ENCODE measurements around the gene TMUB2. TPM values are rescaled to one million over a fixed set of nuclear protein-coding genes. Genes with fewer than 3 reads are reported as not detected.

Gene TMUB2
- total and polyA plus RNA-seq, 2 donors, result 21.4 to 57.6 TPM

DNA sequence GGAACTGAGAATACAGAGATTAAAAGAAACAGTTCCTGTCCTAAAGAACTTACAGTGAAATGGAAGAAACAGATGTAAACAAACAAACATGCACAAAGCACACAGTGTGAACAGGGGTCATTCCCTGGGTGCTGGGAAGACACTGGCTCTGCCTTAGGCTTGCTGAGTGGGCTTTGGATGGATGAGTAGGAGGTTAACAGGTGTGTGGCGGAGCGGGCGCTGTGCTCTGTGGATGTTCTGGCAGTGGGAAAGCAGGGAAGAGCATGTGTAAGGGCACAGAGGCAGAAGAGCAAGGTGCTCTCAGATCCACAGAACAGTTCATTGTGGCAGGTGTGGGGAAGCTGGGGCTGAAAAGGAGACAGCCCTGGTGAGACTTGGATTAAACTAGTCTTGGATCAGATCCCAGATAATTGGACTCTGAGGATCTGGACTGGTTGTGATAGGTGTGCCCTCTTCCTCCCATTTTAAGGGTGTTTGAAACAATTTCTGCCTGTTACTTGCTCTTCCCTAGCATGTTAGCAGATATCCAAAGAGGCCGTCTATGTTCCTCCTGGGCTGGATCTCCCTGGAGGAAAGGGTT lies 36.9 kb upstream of the TMUB2 start:
- H3K9me3 ChIP-seq (ENCODE audit: control insufficient read depth in 2 of 2, insufficient read depth in 1 of 2, low read length in 1 of 2), result no peaks in the 10 kb centered on the region
- peaks cover 27 to 41% of the 10 kb centered on the region in 2 donors for H3K36me3 ChIP-seq (ENCODE audit: control insufficient read depth in 2 of 2, insufficient read depth in 2 of 2, low read length in 1 of 2)
- H3K4me3 ChIP-seq (ENCODE audit: low read length in 2 of 2), result no peak overlapping the region
- H3K27ac ChIP-seq (ENCODE audit: low read depth in 1 of 2, low read length in 1 of 2), result no peak overlapping the region
- H3K27me3 ChIP-seq (ENCODE audit: control insufficient read depth in 2 of 2, insufficient read depth in 1 of 2, low read length in 1 of 2), result no peaks in the 10 kb centered on the region
- over 99% methylated on average over 4 of the region's 4 CpGs for WGBS
- DNase-seq (ENCODE audit: low read depth in 6 of 9, low spot score in 9 of 9), result no peak
- H3K4me1 ChIP-seq (ENCODE audit: control insufficient read depth in 2 of 2, insufficient read depth in 2 of 2, low read length in 2 of 2), result no peaks in the 10 kb centered on the region

DNA sequence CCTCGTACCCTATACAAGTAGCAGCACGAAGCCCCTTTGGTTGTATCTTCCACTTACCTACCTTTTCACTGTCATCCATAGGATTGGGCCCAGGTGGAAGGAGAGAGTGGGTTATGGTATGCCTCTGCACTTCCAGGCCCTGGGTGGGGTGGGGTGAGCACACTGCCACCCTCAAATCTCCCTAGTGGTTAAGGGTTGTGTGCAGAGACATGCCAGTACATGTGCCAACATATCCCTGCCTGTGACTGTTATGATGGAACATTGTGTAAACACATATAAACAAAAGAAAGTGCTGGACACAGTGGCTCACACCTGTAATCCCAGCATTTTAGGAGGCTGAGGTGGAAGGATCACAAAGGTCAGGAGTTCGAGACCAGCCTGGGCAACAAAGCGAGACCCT lies 33.9 kb upstream of the TMUB2 start:
- H3K4me1 ChIP-seq (ENCODE audit: control insufficient read depth in 2 of 2, insufficient read depth in 2 of 2, low read length in 2 of 2), result no peaks in the 10 kb centered on the region
- H3K4me3 ChIP-seq (ENCODE audit: low read length in 2 of 2), result no peak overlapping the region
- no peak for DNase-seq (ENCODE audit: low read depth in 6 of 9, low spot score in 9 of 9)
- H3K27me3 ChIP-seq (ENCODE audit: control insufficient read depth in 2 of 2, insufficient read depth in 1 of 2, low read length in 1 of 2), result no peaks in the 10 kb centered on the region
- H3K9me3 ChIP-seq (ENCODE audit: control insufficient read depth in 2 of 2, insufficient read depth in 1 of 2, low read length in 1 of 2), result no peaks in the 10 kb centered on the region
- WGBS, result 98% methylated on average over 4 of the region's 4 CpGs
- H3K27ac ChIP-seq (ENCODE audit: low read depth in 1 of 2, low read length in 1 of 2), result no peak overlapping the region
- H3K36me3 ChIP-seq (ENCODE audit: control insufficient read depth in 2 of 2, insufficient read depth in 2 of 2, low read length in 1 of 2), result peaks cover 30 to 34% of the 10 kb centered on the region in 2 donors

DNA sequence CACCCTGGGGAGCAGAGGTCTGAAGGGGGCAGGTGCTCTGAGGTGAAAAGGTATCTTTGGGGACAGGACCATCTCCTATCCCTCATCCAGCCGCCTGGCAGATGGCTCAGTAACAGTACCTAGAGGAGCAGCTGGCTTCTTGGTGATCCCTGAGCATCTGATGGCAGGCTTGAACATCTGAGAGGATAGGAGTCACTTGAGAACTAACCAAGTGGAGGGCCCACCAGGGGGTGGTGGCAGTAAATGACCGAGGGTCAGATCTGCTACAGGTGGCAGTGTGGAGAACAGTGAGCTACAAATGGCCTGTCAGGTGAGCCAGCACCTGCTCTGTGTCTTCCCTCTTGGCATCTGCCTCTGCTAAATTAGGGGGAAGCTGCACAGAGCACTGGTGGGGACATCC lies 31.3 kb upstream of the TMUB2 start:
- 96% methylated on average over 2 of the region's 2 CpGs for WGBS
- no peak for DNase-seq (ENCODE audit: low read depth in 6 of 9, low spot score in 9 of 9)
- peaks cover 17 to 26% of the 10 kb centered on the region in 2 donors for H3K36me3 ChIP-seq (ENCODE audit: control insufficient read depth in 2 of 2, insufficient read depth in 2 of 2, low read length in 1 of 2)

DNA sequence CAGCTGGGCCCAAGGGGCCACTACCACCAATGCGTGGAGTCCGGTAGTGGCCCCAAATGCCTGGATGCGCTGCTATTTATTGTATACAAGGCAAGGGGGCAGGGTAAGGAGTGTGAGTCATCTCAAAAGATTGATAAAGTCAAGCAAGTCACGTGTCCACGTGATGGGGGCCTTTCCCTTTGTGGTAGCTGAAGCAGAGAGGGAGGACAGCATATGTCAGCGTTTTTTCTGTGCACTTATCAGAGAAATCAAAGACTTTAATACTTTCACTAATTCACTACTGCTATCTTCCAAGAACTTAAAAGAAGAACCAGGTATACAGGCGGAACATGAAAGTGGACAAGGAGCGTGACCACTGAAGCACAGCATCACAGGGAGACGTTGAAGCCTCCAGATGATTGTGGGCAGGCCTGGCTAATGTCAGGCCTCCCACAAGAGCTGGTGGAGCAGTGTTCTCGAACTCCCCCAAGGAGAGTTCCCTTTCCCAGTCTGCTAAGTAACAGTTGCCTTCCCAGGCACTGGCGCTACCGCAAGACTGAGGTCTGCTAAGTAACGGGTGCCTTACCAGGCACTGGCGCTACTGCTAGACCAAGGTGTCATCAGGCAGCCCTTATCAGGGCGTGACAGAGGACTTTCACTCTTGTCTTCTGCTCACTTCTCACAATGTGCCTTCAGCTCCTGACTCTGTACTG lies 27.1 kb upstream of the TMUB2 start:
- no peaks in the 10 kb centered on the region for H3K9me3 ChIP-seq (ENCODE audit: control insufficient read depth in 2 of 2, insufficient read depth in 1 of 2, low read length in 1 of 2)
- H3K27ac ChIP-seq (ENCODE audit: low read depth in 1 of 2, low read length in 1 of 2), result no peak overlapping the region
- H3K4me1 ChIP-seq (ENCODE audit: control insufficient read depth in 2 of 2, insufficient read depth in 2 of 2, low read length in 2 of 2), result no peaks in the 10 kb centered on the region
- no peak overlapping the region for H3K4me3 ChIP-seq (ENCODE audit: low read length in 2 of 2)
- no peak for DNase-seq (ENCODE audit: low read depth in 6 of 9, low spot score in 9 of 9)
- peaks cover 14 to 15% of the 10 kb centered on the region in 2 donors for H3K36me3 ChIP-seq (ENCODE audit: control insufficient read depth in 2 of 2, insufficient read depth in 2 of 2, low read length in 1 of 2)
- whole genome bisulfite sequencing, result 96% methylated on average over 15 of the region's 15 CpGs
- H3K27me3 ChIP-seq (ENCODE audit: control insufficient read depth in 2 of 2, insufficient read depth in 1 of 2, low read length in 1 of 2), result no peaks in the 10 kb centered on the region

More for the DNA sequence above, 31.3 kb upstream of the TMUB2 start:
- no peak overlapping the region for H3K27ac ChIP-seq (ENCODE audit: low read depth in 1 of 2, low read length in 1 of 2)
- no peak overlapping the region for H3K4me3 ChIP-seq (ENCODE audit: low read length in 2 of 2)
- H3K27me3 ChIP-seq (ENCODE audit: control insufficient read depth in 2 of 2, insufficient read depth in 1 of 2, low read length in 1 of 2), result no peaks in the 10 kb centered on the region
- no peaks in the 10 kb centered on the region for H3K9me3 ChIP-seq (ENCODE audit: control insufficient read depth in 2 of 2, insufficient read depth in 1 of 2, low read length in 1 of 2)
- no peaks in the 10 kb centered on the region for H3K4me1 ChIP-seq (ENCODE audit: control insufficient read depth in 2 of 2, insufficient read depth in 2 of 2, low read length in 2 of 2)

DNA sequence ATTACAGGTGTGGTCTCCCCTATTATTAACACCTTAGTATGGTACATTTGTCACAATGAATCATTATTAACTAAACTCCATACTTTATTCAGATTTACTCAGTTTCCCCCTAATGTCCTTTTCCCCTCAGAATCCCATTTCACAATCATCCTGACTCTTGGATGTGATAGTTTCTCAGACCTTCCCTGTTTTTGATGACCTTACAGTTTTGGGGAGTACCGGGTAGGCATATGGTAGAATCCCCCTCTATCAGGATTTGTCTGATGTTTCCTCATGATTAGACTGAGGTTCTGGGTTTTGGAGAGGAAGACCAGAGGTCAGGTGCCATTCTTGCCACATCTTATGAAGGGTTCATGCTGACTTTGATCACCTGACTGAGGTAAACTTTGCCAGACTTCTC lies 22.3 kb upstream of the TMUB2 start:
- no peaks in the 10 kb centered on the region for H3K9me3 ChIP-seq (ENCODE audit: control insufficient read depth in 2 of 2, insufficient read depth in 1 of 2, low read length in 1 of 2)
- 97% methylated on average over 1 of the region's 1 CpG for WGBS
- peaks cover 0 to 8% of the 10 kb centered on the region in 2 donors for H3K36me3 ChIP-seq (ENCODE audit: control insufficient read depth in 2 of 2, insufficient read depth in 2 of 2, low read length in 1 of 2)
- peaks cover 0 to 3% of the 10 kb centered on the region in 2 donors for H3K4me1 ChIP-seq (ENCODE audit: control insufficient read depth in 2 of 2, insufficient read depth in 2 of 2, low read length in 2 of 2)
- no peak overlapping the region for H3K4me3 ChIP-seq (ENCODE audit: low read length in 2 of 2)
- H3K27me3 ChIP-seq (ENCODE audit: control insufficient read depth in 2 of 2, insufficient read depth in 1 of 2, low read length in 1 of 2), result no peaks in the 10 kb centered on the region
- H3K27ac ChIP-seq (ENCODE audit: low read depth in 1 of 2, low read length in 1 of 2), result no peak overlapping the region
- DNase-seq (ENCODE audit: low read depth in 6 of 9, low spot score in 9 of 9), result no peak

DNA sequence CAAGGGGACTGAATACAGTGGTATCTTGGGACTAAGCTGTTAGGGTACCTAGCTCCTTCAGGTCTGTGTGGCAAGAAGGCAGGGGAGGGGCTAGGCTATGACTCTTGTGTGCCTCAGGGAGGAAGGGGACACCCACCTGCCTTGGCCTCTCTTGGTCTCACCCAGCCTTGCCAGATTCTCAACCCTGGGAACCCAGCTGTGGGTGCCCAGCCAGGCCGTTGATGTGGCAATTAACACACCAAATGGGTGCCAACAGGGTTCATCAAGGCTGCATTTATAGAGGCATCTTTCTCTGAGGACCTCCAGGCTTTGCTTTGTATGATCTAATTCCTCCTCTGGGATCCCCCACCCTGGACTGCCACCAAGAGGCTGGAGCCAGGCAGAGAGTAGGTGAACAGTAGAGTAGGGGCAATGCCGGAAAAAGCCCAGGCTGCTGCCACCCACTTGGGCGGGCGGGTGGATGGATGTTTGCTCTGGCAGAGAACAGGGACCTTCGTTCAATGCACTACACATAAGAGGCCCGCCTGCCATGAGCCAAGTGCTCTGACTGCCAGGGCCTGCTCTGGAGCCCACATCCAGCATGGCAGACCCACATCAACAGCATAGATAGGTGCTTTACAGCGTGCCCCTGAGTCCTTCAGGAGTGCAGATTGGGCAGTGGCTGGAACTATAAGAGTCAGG lies 19.5 kb upstream of the TMUB2 start:
- WGBS, result 97% methylated on average over 7 of the region's 7 CpGs
- Histone ChIP-seq H3K4me3 (ENCODE audit: low read length in 2 of 2) (no peak overlapping the region), H3K9me3 (ENCODE audit: control insufficient read depth in 2 of 2, insufficient read depth in 1 of 2, low read length in 1 of 2) (peaks cover 0 to 4% of the 10 kb centered on the region in 2 donors), H3K4me1 (ENCODE audit: control insufficient read depth in 2 of 2, insufficient read depth in 2 of 2, low read length in 2 of 2) (peaks cover 0 to 11% of the 10 kb centered on the region in 2 donors), H3K36me3 (ENCODE audit: control insufficient read depth in 2 of 2, insufficient read depth in 2 of 2, low read length in 1 of 2) (no peaks in the 10 kb centered on the region), H3K27ac (ENCODE audit: low read depth in 1 of 2, low read length in 1 of 2) (no peak overlapping the region), H3K27me3 (ENCODE audit: control insufficient read depth in 2 of 2, insufficient read depth in 1 of 2, low read length in 1 of 2) (peaks cover 0 to 13% of the 10 kb centered on the region in 2 donors)
- no peak for DNase-seq (ENCODE audit: low read depth in 6 of 9, low spot score in 9 of 9)

DNA sequence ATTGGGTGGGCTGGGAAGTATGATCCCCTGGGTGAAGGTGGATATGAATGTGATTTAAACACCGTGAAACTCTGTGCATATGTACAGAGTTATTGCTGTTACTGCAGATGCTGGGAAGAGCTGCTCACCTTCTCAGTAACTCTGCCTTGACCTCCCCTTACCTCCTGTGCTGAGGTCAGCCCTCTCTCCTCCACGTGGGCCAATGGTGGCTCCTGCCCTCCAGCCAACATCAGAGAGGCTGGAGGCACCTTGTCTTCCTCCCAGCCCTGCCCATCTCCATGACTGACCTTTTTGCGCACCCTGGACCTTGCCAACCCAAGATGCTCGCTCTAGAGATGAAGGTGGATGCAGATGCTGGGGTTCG lies 16.7 kb upstream of the TMUB2 start:
- Histone ChIP-seq H3K9me3 (ENCODE audit: control insufficient read depth in 2 of 2, insufficient read depth in 1 of 2, low read length in 1 of 2) (peaks cover 0 to 4% of the 10 kb centered on the region in 2 donors), H3K27me3 (ENCODE audit: control insufficient read depth in 2 of 2, insufficient read depth in 1 of 2, low read length in 1 of 2) (peaks cover 0 to 13% of the 10 kb centered on the region in 2 donors), H3K36me3 (ENCODE audit: control insufficient read depth in 2 of 2, insufficient read depth in 2 of 2, low read length in 1 of 2) (no peaks in the 10 kb centered on the region), H3K4me1 (ENCODE audit: control insufficient read depth in 2 of 2, insufficient read depth in 2 of 2, low read length in 2 of 2) (peaks cover 0 to 11% of the 10 kb centered on the region in 2 donors), H3K4me3 (ENCODE audit: low read length in 2 of 2) (no peak overlapping the region), H3K27ac (ENCODE audit: low read depth in 1 of 2, low read length in 1 of 2) (no peak overlapping the region)
- WGBS, result 83% methylated on average over 5 of the region's 5 CpGs
- no peak for DNase-seq (ENCODE audit: low read depth in 6 of 9, low spot score in 9 of 9)

DNA sequence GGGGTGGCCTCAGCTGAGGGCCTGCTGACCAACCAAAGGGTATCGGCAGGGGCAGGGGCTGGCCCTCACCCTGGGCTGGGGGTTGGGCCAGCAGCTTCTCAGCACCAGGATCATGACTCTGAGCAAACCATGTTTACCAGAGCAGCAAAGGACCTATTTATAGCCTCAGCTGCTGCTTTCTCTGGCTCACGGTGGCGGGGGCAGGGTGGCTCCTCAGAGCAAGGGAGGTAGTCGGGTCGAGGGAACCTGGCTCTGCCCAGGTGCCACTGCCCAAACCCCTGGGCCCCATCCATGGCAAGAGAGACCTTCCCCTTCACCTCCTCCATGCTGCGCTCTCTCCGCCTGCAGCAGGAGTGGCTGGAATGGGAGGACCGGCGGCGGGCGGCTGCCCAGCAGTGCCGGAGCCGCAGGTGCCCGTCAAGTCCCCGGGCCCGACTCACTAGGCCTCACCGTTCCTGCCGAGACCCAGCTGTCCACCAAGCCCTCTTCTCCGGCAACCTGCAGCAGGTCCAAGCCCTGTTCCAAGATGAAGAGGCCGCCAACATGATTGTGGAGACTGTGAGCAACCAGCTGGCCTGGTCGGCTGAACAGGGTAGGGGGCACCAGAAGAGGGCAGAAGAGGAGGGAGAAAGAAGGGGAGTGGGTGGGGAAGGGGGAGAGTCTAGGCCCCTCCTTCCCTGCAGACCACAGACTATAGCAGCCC lies 16.1 kb upstream of the TMUB2 start, which contains the start of gene ASB16:
Gene ASB16, plus strand, starts transcription at position 206 of the 703 bp plus-strand sequence. Its CDS starts 86 bp downstream, at position 292.
- H3K27ac ChIP-seq (ENCODE audit: low read depth in 1 of 2, low read length in 1 of 2), result no peak within 1 kb of the TSS
- WGBS, result 58% methylated on average over 21 of the region's 21 CpGs
- peaks cover 0 to 11% of the 10 kb centered on the region in 2 donors for H3K4me1 ChIP-seq (ENCODE audit: control insufficient read depth in 2 of 2, insufficient read depth in 2 of 2, low read length in 2 of 2)
- H3K36me3 ChIP-seq (ENCODE audit: control insufficient read depth in 2 of 2, insufficient read depth in 2 of 2, low read length in 1 of 2), result no peaks in the 10 kb centered on the region
- H3K9me3 ChIP-seq (ENCODE audit: control insufficient read depth in 2 of 2, insufficient read depth in 1 of 2, low read length in 1 of 2), result peaks cover 0 to 4% of the 10 kb centered on the region in 2 donors
- peaks cover 0 to 13% of the 10 kb centered on the region in 2 donors for H3K27me3 ChIP-seq (ENCODE audit: control insufficient read depth in 2 of 2, insufficient read depth in 1 of 2, low read length in 1 of 2)
- no peak within 1 kb of the TSS for H3K4me3 ChIP-seq (ENCODE audit: low read length in 2 of 2)
- no peak for DNase-seq (ENCODE audit: low read depth in 6 of 9, low spot score in 9 of 9)

Measured in thymus (tissue), 11 donors.